GM19452 (cell line): Measurements from ENCODE around the gene CFAP70.

ENCODE experiments used
- ATAC-seq: cut with Tn5 transposase; IDR thresholded peaks from one replicate; pipeline ENCODE4 v1.9.1; 2021; ENCODE audit not compliant: unreplicated experiment

Gene CFAP70

GRCh38 chr10:73218431-73219191 lies 140.1 kb downstream of the CFAP70 start:
- ATAC-seq, result no peak

DNA sequence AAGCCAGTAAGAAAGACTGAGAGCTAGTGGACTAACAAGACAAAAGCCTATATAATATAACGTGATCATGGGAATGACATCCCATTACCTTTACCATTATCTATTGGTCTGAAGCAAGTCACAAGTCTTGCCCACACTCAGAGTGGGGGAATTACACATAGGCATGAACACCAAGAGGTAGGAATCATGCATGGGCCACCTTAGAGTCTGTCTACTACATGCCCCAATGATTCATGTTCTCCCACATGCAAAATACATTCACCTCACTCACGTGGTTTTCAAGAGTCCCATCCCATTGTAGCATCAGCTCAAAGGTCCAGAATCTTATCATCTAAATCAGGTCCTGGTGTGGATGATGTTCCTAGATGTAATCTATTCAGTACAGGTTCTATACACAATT lies 141.0 kb downstream of the CFAP70 start:
- ATAC-seq, result no peak

GRCh38 chr10:73215749-73216148 lies 142.9 kb downstream of the CFAP70 start:
- ATAC-seq, result no peak

DNA sequence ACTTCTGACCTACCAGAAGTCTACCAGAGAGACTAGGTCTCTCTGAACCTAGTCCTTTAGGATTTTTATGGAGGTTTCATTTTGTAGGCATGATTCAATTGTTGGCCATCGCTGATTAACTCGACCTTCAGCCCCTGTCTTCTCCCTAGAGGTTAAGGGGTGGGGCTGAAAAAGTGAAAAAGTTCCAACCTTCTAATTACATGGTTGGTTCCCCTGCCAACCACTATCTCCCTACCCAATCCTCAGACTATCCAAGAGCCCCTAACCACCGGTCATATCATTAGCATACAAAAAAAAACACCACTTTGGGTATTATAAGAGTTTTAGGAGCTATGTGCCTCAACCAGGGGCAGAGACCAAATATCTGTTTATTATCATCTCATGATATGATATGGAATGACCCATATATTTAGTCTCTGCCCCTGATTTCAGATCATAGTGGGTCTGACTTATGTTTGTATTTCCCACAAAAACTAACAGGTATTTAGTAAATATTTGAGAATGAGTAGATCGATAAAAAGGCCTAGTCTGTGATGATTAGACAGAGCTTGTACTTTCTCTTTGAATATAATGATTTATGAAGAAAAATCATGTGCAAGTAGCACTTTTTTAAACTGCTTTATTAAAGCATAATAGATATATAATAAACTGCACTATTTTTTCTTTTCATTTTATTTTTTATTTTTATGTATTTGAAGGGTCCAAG lies 147.4 kb downstream of the CFAP70 start:
- no peak for ATAC-seq

GRCh38 chr10:73210395-73211105 lies 148.1 kb downstream of the CFAP70 start:
- no peak for ATAC-seq

GRCh38 chr10:73209705-73210104 lies 149.0 kb downstream of the CFAP70 start:
- ATAC-seq, result no peak

DNA sequence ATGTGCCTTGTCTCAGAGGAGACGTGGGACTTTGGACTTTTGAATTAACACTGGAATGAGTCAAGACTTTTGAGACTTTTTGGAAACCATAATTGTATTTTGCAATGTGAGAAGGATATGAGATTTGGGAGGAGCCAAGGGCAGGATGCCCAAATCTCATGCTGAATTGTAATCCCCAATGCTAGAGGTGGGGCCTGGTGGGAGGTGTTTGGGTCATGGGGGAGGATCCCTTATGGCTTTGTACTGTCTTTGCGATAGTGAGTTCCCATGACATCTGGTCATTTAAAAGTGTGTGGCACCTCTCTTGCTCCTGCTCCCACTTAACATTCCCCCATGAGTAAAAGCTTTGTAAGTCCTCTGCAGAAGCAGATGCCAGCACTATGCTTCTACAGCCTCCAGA lies 150.8 kb downstream of the CFAP70 start:
- no peak for ATAC-seq

DNA sequence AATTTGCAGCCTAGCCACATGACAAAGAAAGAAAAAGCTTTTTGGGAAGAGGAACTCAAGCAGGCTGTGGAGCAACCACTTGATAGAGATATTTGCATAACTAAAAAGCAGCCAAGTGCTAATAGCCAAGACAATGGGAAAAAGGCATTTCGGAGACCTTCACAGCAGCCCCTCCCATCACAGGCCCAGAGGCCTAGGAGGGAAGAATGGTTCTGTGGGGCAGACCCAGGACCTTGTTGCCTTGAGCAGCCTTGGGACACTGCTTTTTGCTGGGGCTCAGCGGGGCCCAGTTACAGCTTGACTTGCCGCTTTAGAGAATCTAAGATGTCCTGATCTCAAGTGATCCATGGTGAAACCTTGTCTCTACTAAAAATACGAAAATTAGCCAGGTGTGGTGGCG lies 152.3 kb downstream of the CFAP70 start:
- no peak for ATAC-seq

GRCh38 chr10:73205890-73206289 lies 152.8 kb downstream of the CFAP70 start:
- ATAC-seq, result no peak

- ATAC-seq, result no peak
These were observed 153.6 kb downstream of the CFAP70 start for GRCh38 chr10:73205081-73205480.
